DMS114 treated with DMSO at 0.1 percent for 48 hours (cell line): ENCODE results near the gene PARVG.

Experiments
- DNase-seq: peaks from one replicate; lab custom pipeline; 2025; ENCODE audit not compliant: unreplicated experiment; lab: John Stamatoyannopoulos, UW

Gene PARVG

GRCh38 chr22:44154436-44154942 lies 26.2 kb upstream of the PARVG start:
- no peak for DNase-seq

GRCh38 chr22:44155115-44155514 lies 25.6 kb upstream of the PARVG start:
- no peak for DNase-seq

- DNase-seq: no peak
Measured at GRCh38 chr22:44157916-44158618, 22.7 kb upstream of the PARVG start.

GRCh38 chr22:44158816-44159215 lies 21.9 kb upstream of the PARVG start:
- DNase-seq: no peak

GRCh38 chr22:44159221-44159620 lies 21.5 kb upstream of the PARVG start:
- no peak for DNase-seq

GRCh38 chr22:44159811-44160210 lies 20.9 kb upstream of the PARVG start:
- no peak for DNase-seq

GRCh38 chr22:44160421-44160820 lies 20.3 kb upstream of the PARVG start:
- DNase-seq: no peak

- no peak for DNase-seq
Measured at GRCh38 chr22:44161673-44162072, 19.1 kb upstream of the PARVG start.

- DNase-seq: no peak
Measured at GRCh38 chr22:44162960-44163359, 17.8 kb upstream of the PARVG start.

GRCh38 chr22:44163536-44163935 lies 17.2 kb upstream of the PARVG start:
- no peak for DNase-seq

- no peak for DNase-seq
Measured at GRCh38 chr22:44164031-44164430, 16.7 kb upstream of the PARVG start.

GRCh38 chr22:44165286-44165874 lies 15.3 kb upstream of the PARVG start:
- no peak for DNase-seq

GRCh38 chr22:44166498-44167276 lies 14.0 kb upstream of the PARVG start:
- DNase-seq: no peak

- no peak for DNase-seq
Measured at GRCh38 chr22:44167501-44167900, 13.2 kb upstream of the PARVG start.

- DNase-seq: no peak
Measured at GRCh38 chr22:44168206-44168605, 12.5 kb upstream of the PARVG start.

GRCh38 chr22:44170470-44170869 lies 10.3 kb upstream of the PARVG start:
- no peak for DNase-seq

GRCh38 chr22:44171561-44171960 lies 9.2 kb upstream of the PARVG start:
- DNase-seq: no peak

- DNase-seq: no peak
Measured at GRCh38 chr22:44172370-44173108, 8.2 kb upstream of the PARVG start.

GRCh38 chr22:44173154-44173553 lies 7.6 kb upstream of the PARVG start:
- DNase-seq: no peak

- DNase-seq: no peak
Measured at GRCh38 chr22:44175676-44176075, 5.0 kb upstream of the PARVG start.
